Endometrial microvascular endothelial cells (primary cell): Measurements from ENCODE around the gene LBP. TPM values are rescaled to one million over a fixed set of nuclear protein-coding genes. Genes with fewer than 3 reads are reported as not detected.

ENCODE experiments used
- in situ Hi-C: cut with HindIII; loops from 2 replicates; pipeline ENCODE4 v1.10.0; 2017; ENCODE audit warnings: low sequenced_read_pairs, low pct_unique_long_range_greater_than_20kb; ENCODE audit errors: inconsistent ontology term
- total RNA-seq: library from RNA; depleted of rRNA; stranded (reverse); fragments of >200 nt; gene quantifications from one replicate; pipeline ENCODE4 v1.2.3, GENCODE V29; 2015; ENCODE audit errors: inconsistent ontology term

The LBP gene
- total RNA-seq, 1 donor from 2014 or later: not detected

GRCh38 chr20:38418509-38419204 is 72.4 kb downstream of the LBP start:
- in situ Hi-C loops: no loop called here

- in situ Hi-C loops: no loop called here
Observed at GRCh38 chr20:38420388-38421085, 74.3 kb downstream of the LBP start.

DNA sequence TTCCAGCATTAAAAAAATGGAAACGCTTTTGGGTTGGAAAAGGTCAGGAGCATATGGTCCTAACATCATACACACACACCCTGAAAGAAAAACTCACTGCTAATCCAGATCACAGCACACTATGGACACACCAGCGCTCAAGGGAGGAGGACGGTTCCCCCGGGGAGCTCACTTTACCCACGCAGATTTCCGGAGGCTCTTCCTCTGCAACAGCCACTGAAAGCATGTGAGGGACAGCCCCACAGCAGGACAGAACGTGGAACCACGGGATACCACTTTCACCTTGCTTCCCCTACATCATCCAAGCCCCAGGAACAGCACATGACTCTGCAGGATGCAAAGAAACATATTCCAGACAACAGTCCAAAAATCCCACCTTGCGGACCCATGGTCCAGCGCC is 75.6 kb downstream of the LBP start:
- in situ Hi-C loops: no loop called here

DNA sequence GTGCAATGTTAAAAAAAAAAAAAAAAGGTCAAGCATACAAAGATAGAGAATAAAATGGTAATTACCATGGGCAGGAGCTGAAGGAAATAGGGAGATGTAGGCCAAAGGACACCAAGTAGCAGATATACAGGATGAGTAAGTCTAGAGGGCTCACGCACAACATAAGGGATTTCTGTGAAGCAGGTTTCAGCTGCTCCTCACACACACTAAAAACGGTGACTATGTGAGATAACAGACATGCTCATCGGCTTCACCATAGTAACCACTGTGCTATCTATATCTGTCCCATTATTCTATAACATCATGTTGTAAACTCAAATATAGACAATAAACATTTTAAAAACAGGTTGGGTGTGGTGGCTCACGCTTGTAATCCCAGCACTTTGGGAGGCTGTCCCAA is 77.3 kb downstream of the LBP start:
- in situ Hi-C loops: no loop called here

GRCh38 chr20:38424401-38424800 is 78.1 kb downstream of the LBP start:
- in situ Hi-C loops: no loop called here

DNA sequence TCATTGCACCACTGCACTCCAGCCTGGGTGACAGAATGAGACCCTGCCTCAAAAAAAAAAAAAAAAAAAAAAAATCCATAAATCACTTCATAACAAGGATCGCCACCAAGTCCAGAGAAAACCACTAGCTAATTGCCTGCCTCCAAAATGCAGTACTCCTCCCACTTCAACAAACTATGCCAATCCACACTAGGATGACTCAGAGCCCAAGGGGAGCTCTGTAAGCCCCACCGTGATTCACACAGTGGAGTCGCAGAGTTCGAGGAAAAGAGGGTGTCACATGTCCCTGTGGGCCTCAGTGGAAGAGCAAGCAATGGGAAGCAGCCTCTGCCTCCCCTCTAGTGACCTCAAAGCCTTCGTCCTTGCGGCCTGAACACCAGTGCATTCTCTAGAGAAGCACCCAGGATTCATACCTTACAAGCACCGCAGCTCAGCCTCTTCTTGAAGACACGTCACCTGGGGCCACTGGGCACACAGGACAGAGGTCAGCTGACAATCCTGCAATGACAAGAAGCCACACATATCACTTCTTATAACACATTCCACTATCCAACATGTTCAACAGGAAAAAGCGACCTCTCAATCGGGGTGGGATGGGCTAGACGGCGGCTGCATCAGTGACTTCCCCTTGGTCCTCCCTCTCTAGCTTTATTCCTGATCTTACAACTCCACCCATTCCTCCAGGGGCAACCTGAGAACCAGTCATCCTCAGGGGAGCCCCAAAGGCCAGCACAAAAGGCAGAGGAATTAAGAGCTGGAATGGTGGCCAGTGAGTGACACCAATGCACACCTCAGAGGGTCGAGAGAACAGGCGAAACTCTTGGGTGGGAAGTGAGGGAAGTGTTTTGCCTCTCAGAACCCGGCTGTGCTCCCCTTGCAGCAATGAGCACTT is 80.0 kb downstream of the LBP start:
- in situ Hi-C loops: no loop called here

Other genes starting within 250 kb of the LBP start
- 741 TPM for gene TGM2, start 181.2 kb upstream of the LBP start, total RNA-seq
- gene KIAA1755, start 85.7 kb upstream of the LBP start, total RNA-seq: 1.0 TPM
- not detected for gene BPI, start 42.3 kb upstream of the LBP start, total RNA-seq
- gene SNHG17, start 88.8 kb downstream of the LBP start, total RNA-seq: 14.3 TPM
- gene RALGAPB, start 126.4 kb downstream of the LBP start, total RNA-seq: 24.3 TPM
- not detected for gene ADIG, start 234.7 kb downstream of the LBP start, total RNA-seq